Keratinocyte (primary cell): ENCODE measurements around the gene CACNA1S.

Experiments used
- EZH2 ChIP-seq: IDR thresholded peaks from one replicate; pipeline ENCODE4 v1.6.1; 2012; ENCODE audit warnings: inconsistent platforms, mild to moderate bottlenecking, low read length, moderate library complexity
- TF ChIP-seq, protein P1 (sequence below), 3 experiments: IDR thresholded peaks in 1 of 3; conservative IDR thresholded peaks in 1 of 3; optimal IDR thresholded peaks in 1 of 3; 2 replicates in 2 of 3; 3 replicates in 1 of 3; pipeline versions ENCODE3 to v1.5.1; 2011; ENCODE audit warnings: low read length in 3 of 3, mild to moderate bottlenecking in 3 of 3, moderate library complexity in 2 of 3, control low read depth in 1 of 3, inconsistent platforms in 1 of 3; ENCODE audit not compliant: insufficient read depth in 2 of 3; ENCODE audit errors: extremely low read depth in 1 of 3

DNA sequence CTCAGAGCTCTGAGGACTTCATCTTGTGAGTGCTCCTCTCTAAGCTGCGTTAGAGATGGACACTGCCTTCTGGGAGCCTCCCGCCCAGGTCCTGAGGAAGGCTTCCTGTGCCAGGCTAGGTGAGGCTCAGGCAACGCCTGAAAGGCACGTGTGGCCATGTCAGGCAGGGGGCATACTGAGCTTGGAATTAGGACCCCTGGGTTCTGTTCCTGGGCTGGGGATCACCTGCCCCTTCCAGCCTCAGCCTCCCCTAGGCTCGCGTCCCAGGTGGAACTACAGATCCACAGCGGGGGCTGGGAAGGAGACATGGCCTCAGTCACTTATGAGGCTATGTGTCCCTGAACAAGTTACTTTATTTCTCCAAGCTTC is 24.8 kb upstream of the CACNA1S start:
- TF ChIP-seq, protein P1, sequence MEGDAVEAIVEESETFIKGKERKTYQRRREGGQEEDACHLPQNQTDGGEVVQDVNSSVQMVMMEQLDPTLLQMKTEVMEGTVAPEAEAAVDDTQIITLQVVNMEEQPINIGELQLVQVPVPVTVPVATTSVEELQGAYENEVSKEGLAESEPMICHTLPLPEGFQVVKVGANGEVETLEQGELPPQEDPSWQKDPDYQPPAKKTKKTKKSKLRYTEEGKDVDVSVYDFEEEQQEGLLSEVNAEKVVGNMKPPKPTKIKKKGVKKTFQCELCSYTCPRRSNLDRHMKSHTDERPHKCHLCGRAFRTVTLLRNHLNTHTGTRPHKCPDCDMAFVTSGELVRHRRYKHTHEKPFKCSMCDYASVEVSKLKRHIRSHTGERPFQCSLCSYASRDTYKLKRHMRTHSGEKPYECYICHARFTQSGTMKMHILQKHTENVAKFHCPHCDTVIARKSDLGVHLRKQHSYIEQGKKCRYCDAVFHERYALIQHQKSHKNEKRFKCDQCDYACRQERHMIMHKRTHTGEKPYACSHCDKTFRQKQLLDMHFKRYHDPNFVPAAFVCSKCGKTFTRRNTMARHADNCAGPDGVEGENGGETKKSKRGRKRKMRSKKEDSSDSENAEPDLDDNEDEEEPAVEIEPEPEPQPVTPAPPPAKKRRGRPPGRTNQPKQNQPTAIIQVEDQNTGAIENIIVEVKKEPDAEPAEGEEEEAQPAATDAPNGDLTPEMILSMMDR (optimal IDR thresholded peaks at IDR 0.05 in 1 of 3, IDR thresholded peaks at IDR 0.05 in 1 of 3, conservative IDR thresholded peaks at IDR 0.05 in 1 of 3; ENCODE audit: extremely low read depth in 1 of 3, insufficient read depth in 2 of 3, low read length in 3 of 3): no peak
- TF ChIP-seq EZH2: no peak
